K562 (cell line): ENCODE results near the gene CRLF3. TPM values are rescaled to one million over a fixed set of nuclear protein-coding genes. Genes with fewer than 3 reads are reported as not detected.
"Not testable (repeated sequence)": the region's sequence is repeated elsewhere in the genome, so short reads cannot be mapped to it uniquely, and the experiment has no call there.

Experiments
- ATAC-seq: fragments of 200-7000 bp; cut with Tn5 transposase; 3 replicates; pipeline ENCODE4 v1.9.1; 2020; ENCODE audit warnings: moderate library complexity
- BruUV-seq: library from RNA; stranded (reverse); fragments of 400-500 nt; replicated peaks from 2 replicates; lab custom pipeline; 2021; lab: Mats Ljungman, UMichigan
- CTCF ChIA-PET: fragments of 300-600 bp; formaldehyde crosslinking; extraction: SDS; loops from one replicate; lab custom pipeline; 2021; ENCODE audit warnings: low intra/inter-chr PET ratio; lab: Yijun Ruan, JAX
- POLR2A ChIA-PET: fragments of 300-600, 350-650 bp; sonication (Branson Sonifier 250); formaldehyde crosslinking; extraction: SDS; loops from one replicate; lab custom pipeline; 2021; ENCODE audit warnings: antibody characterized with exemption, inconsistent platforms; lab: Yijun Ruan, JAX
- DNase-seq, 4 experiments: peaks; one replicate each; pipeline versions ENCODE4 v3.0.0 to v3.0.0-alpha.2; 2011 to 2018; ENCODE audit warnings: low spot score in 3 of 4, mixed read lengths in 3 of 4; ENCODE audit errors: extremely low read depth in 1 of 4
- FAIRE-seq: peaks from 2 replicates; lab custom pipeline; 2011; peaks lifted over from hg19 to GRCh38; lab: Jason Lieb, UNC
- H2AFZ ChIP-seq: 2 replicates; pipeline ENCODE4 v1.6.0; 2011; ENCODE audit warnings: low read depth, low read length, control low read depth, inconsistent platforms
- H3K27ac ChIP-seq: fragments of 200-600 bp; 3 replicates; pipeline ENCODE4 v1.8.0; 2011; ENCODE audit warnings: low read depth, mild to moderate bottlenecking, control low read depth, inconsistent platforms, low read length, moderate library complexity, mixed read lengths; ENCODE audit errors: extremely low read depth
- H3K27me3 ChIP-seq, 2 experiments: fragments of 300-600 bp in 1 of 2; 2 replicates in 1 of 2; 3 replicates in 1 of 2; pipeline versions ENCODE4 v1.6.0 to v1.8.0; 2011; ENCODE audit warnings: inconsistent platforms in 2 of 2, low read length in 2 of 2, mild to moderate bottlenecking in 1 of 2, mixed read lengths in 1 of 2, moderate library complexity in 1 of 2; ENCODE audit not compliant: control insufficient read depth in 2 of 2, insufficient read depth in 2 of 2
- H3K36me3 ChIP-seq: fragments of 300-600 bp; 3 replicates; pipeline ENCODE4 v1.8.0; 2011; ENCODE audit warnings: mild to moderate bottlenecking, low read length, inconsistent platforms; ENCODE audit not compliant: control insufficient read depth, insufficient read depth
- H3K4me1 ChIP-seq, 2 experiments: fragments of 200-600 bp in 1 of 2; replicated peaks in 1 of 2; 2 replicates in 1 of 2; 3 replicates in 1 of 2; pipeline versions ENCODE4 v1.5.1 to v1.8.0; 2011; ENCODE audit warnings: inconsistent platforms in 2 of 2, low read length in 2 of 2, mild to moderate bottlenecking in 1 of 2, mixed read lengths in 1 of 2, moderate library complexity in 1 of 2; ENCODE audit not compliant: control insufficient read depth in 2 of 2, insufficient read depth in 2 of 2
- H3K4me2 ChIP-seq: 2 replicates; pipeline ENCODE4 v1.6.1; 2011; ENCODE audit warnings: low read length, control low read depth, inconsistent platforms, mixed read lengths; ENCODE audit not compliant: insufficient read depth
- H3K4me3 ChIP-seq: fragments of 200-600 bp; sonication (generic), shearing (Covaris generic); 2 replicates; pipeline ENCODE4 v1.5.1; 2016; ENCODE audit warnings: control low read depth, inconsistent platforms
- H3K79me2 ChIP-seq: fragments of 200-600 bp; 3 replicates; pipeline ENCODE4 v1.8.0; 2011; ENCODE audit warnings: low read length, inconsistent platforms; ENCODE audit not compliant: control insufficient read depth, insufficient read depth
- H3K9ac ChIP-seq, 2 experiments: 2 replicates each; pipeline versions ENCODE4 v1.6.0 to v1.6.1; 2011; ENCODE audit warnings: low read depth in 2 of 2, low read length in 2 of 2, control low read depth in 1 of 2, inconsistent platforms in 1 of 2, mild to moderate bottlenecking in 1 of 2, mixed read lengths in 1 of 2; ENCODE audit not compliant: insufficient read depth in 1 of 2
- H3K9me1 ChIP-seq: one replicate; pipeline ENCODE4 v1.6.0; 2011; ENCODE audit warnings: inconsistent platforms, mild to moderate bottlenecking, low read length, moderate library complexity; ENCODE audit not compliant: control insufficient read depth, insufficient read depth
- H3K9me3 ChIP-seq: replicated peaks from 2 replicates; pipeline ENCODE4 v1.5.1; 2011; ENCODE audit warnings: low read depth, low read length, inconsistent platforms; ENCODE audit not compliant: control insufficient read depth, insufficient read depth
- H4K20me1 ChIP-seq: replicated peaks from 2 replicates; pipeline ENCODE4 v1.6.1; 2011; ENCODE audit warnings: low read length, inconsistent platforms, mixed read lengths; ENCODE audit not compliant: control insufficient read depth, insufficient read depth
- ADNP ChIP-seq: fragments of 200-800 bp; sonication (Bioruptor generic); IDR thresholded peaks from 2 replicates; pipeline ENCODE4 v1.6.1; 2016; ENCODE audit warnings: missing genetic modification characterization, missing compliant biosample characterization
- ARNT ChIP-seq, 2 experiments: fragments of 450-650 bp; IDR thresholded peaks; 2 replicates each; pipeline ENCODE4 v1.6.1; 2016; ENCODE audit warnings: mild to moderate bottlenecking in 1 of 2
- BCOR ChIP-seq: fragments of 450-650 bp; IDR thresholded peaks from 2 replicates; pipeline ENCODE4 v1.6.1; 2016
- C11orf30 ChIP-seq: fragments of 450-650 bp; IDR thresholded peaks from 2 replicates; pipeline ENCODE4 v1.6.1; 2016; ENCODE audit warnings: low read depth, mild to moderate bottlenecking
- DPF2 ChIP-seq: fragments of 450-650 bp; IDR thresholded peaks from 2 replicates; pipeline ENCODE4 v1.6.1; 2016
- GABPA ChIP-seq: fragments of 200-800 bp; sonication (Bioruptor generic); conservative IDR thresholded peaks from 2 replicates; pipeline ENCODE4 v1.6.1; 2016; ENCODE audit warnings: low read depth, missing genetic modification characterization, missing compliant biosample characterization
- HDAC2 ChIP-seq: fragments of 450-650 bp; IDR thresholded peaks from 2 replicates; pipeline ENCODE4 v1.6.1; 2016; ENCODE audit warnings: mild to moderate bottlenecking
- KDM1A ChIP-seq, 2 experiments: fragments of 450-650 bp; IDR thresholded peaks; 2 replicates each; pipeline ENCODE4 v1.6.1; 2016; ENCODE audit warnings: mild to moderate bottlenecking in 2 of 2
- MAFG ChIP-seq: fragments of 450-650 bp; conservative IDR thresholded peaks from 2 replicates; pipeline ENCODE4 v1.6.1; 2016; ENCODE audit warnings: missing genetic modification characterization, missing compliant biosample characterization
- MIER1 ChIP-seq: fragments of 450-650 bp; IDR thresholded peaks from 2 replicates; pipeline ENCODE4 v1.6.1; 2016; ENCODE audit warnings: antibody characterized with exemption, mild to moderate bottlenecking, low read depth
- RBFOX2 ChIP-seq: fragments of 200-400 bp; formaldehyde crosslinking; IDR thresholded peaks from 2 replicates; pipeline ENCODE4 v1.6.1; 2017; ENCODE audit warnings: low read depth, mild to moderate bottlenecking, low read length, moderate library complexity
- RBM25 ChIP-seq: fragments of 200-400 bp; formaldehyde crosslinking; IDR thresholded peaks from 2 replicates; pipeline ENCODE4 v1.6.1; 2018; ENCODE audit warnings: low read length, low read depth, moderate library complexity; ENCODE audit not compliant: severe bottlenecking
- SMARCA4 ChIP-seq: fragments of 450-650 bp; IDR thresholded peaks from 2 replicates; pipeline ENCODE4 v1.6.1; 2016
- SMARCA5 ChIP-seq: fragments of 450-650 bp; IDR thresholded peaks from 2 replicates; pipeline ENCODE4 v1.6.1; 2016
- TEAD4 ChIP-seq, 2 experiments: sonication (generic) in 1 of 2; formaldehyde crosslinking in 1 of 2; IDR thresholded peaks; 2 replicates each; pipeline versions ENCODE4 v1.6.1 to v1.8.0; 2012 to 2022; ENCODE audit warnings: borderline replicate concordance in 1 of 2, inconsistent platforms in 1 of 2, low read length in 1 of 2, mild to moderate bottlenecking in 1 of 2, missing genetic modification reagents in 1 of 2
- TRIM28 ChIP-seq: fragments of 450-650 bp; IDR thresholded peaks from 2 replicates; pipeline ENCODE4 v1.6.1; 2017
- ZNF316 ChIP-seq: fragments of 450-650 bp; IDR thresholded peaks from 2 replicates; pipeline ENCODE4 v1.6.1; 2016
- WGBS: fragments of 100-300 bp; shearing (Covaris generic); methylation state at CpG from one replicate; pipeline ENCODE4 v1.1.6; 2016; ENCODE audit warnings: low coverage, mixed read lengths; ENCODE audit not compliant: insufficient coverage; ENCODE audit errors: missing lambda C conversion rate; 5-methylcytosine and 5-hydroxymethylcytosine counted together
- in situ Hi-C: fragments of 300-500 bp; cut with MboI; formaldehyde crosslinking; loops from 4 replicates; pipeline ENCODE4 v1.15.0; 2018; ENCODE audit warnings: inconsistent platforms, mixed read lengths
- intact Hi-C: fragments of 100-400 bp; cut with micrococcal nuclease; formaldehyde crosslinking; loops from 2 replicates; pipeline ENCODE4 v1.14.2; 2022
- polyA plus RNA-seq, 8 experiments: library from polyadenylated mRNA; depleted of rRNA in 4 of 8; stranded (reverse) in 5 of 8; unstranded in 3 of 8; fragments of >200 nt; fragmentation: Nextera tagmentation in 2 of 8; fragmentation: Illumina TruSeq in 1 of 8; extraction: Ambion mirVana in 2 of 8; extraction: Trizol in 1 of 8; gene quantifications; 2 replicates each; pipeline versions ENCODE4 v1.2.1 to v1.2.3, GENCODE V29; 2011 to 2014; ENCODE audit warnings: inconsistent platforms in 1 of 8, missing spikeins in 1 of 8
- total RNA-seq, 7 experiments: library from RNA; depleted of rRNA in 6 of 7; stranded (reverse); fragments of >200 nt in 6 of 7; fragmentation: Illumina TruSeq in 2 of 7; extraction: Trizol in 2 of 7; gene quantifications; 2 replicates each; pipeline versions ENCODE4 v1.2.1 to v1.2.3, GENCODE V29; 2011 to 2021; ENCODE audit warnings: low replicate concordance in 1 of 7
- TF ChIP-seq, protein P1 (sequence below), 2 experiments: fragments of 450-650 bp; IDR thresholded peaks; 2 replicates each; pipeline ENCODE4 v1.6.1; 2016
- TF ChIP-seq, protein P2 (sequence below): fragments of 450-650 bp; formaldehyde crosslinking; IDR thresholded peaks from 2 replicates; pipeline ENCODE4 v1.4.0; 2020; ENCODE audit warnings: mild to moderate bottlenecking, mixed read lengths

Gene CRLF3
- total and polyA plus RNA-seq, 9 of the 15 experiments (the other 6 are each of a cell fraction or from before 2014, with no cell fraction given), result 13.2 to 55.9 (median 29.8) TPM

DNA sequence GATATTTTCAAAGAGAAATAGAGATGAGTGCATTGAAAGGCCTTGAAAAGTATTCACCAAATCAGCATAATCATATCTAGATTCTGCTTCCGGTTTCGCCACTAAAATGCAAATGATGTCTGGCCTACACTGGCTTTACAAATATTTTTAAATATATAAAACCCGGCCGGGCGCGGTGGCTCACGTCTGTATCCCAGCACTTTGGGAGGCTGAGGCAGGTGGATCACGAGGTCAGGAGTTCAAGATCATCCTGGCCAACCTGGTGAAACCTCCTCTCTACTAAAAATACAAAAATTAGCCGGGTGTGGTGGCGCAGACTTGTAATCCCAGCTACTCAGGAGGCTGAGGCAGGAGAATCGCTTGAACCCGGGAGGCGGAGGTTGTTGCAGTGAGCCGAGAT, 1.6 kb downstream of the CRLF3 start:
- BruUV-seq; H4K20me1 ChIP-seq; H3K9me3 ChIP-seq; in situ Hi-C loops; FAIRE-seq; H2AFZ ChIP-seq; CTCF ChIA-PET; H3K9me1 ChIP-seq; H3K27me3 ChIP-seq; ATAC-seq; TF ChIP-seq TEAD4 (CRISPR knock-in tag; IDR thresholded peaks at IDR 0.05; ENCODE audit: borderline replicate concordance): not testable (repeated sequence)
- H3K4me2 ChIP-seq, result peak overlapping the region; percentile 84
- peak overlapping the region; percentile 87 for H3K27ac ChIP-seq
- peak in 1 of 4 experiments; percentile 17 for DNase-seq
- peaks cover 69% of the 10 kb centered on the region for H3K79me2 ChIP-seq
- TF ChIP-seq SMARCA5 (peak; percentile 54; the same call in 1 of the 2 replicates), TEAD4 (IDR thresholded peaks at IDR 0.05; ENCODE audit: low read length) (0 out of 2 replicates have a peak, but pooled peaks have one; percentile 6), ARNT (IDR thresholded peaks at IDR 0.05) (0 out of 4 replicates have a peak, but pooled peaks of 1 of the 2 experiments have one; percentile 28), MIER1 (0 out of 2 replicates have a peak, but pooled peaks have one; percentile 20), KDM1A (IDR thresholded peaks at IDR 0.05) (peak in 1 of 2 experiments; percentile 45; a peak in 2 of 4 replicates), RBFOX2 (peak; percentile 33; the same call in 1 of the 2 replicates), ADNP (tag) (peak; percentile 49; the same call in 1 of the 2 replicates), HDAC2 (0 out of 2 replicates have a peak, but pooled peaks have one; percentile 43), TRIM28 (peak; percentile 64; the same call in 1 of the 2 replicates), GABPA (tag) (peak; percentile 39; the same call in 1 of the 2 replicates), BCOR (peak; percentile 85), SMARCA4 (0 out of 2 replicates have a peak, but pooled peaks have one; percentile 21), RBM25 (peak; percentile 35), ZNF316 (peak; percentile 66), DPF2 (peak; percentile 33; the same call in 1 of the 2 replicates), C11orf30 (peak; percentile 63; the same call in 1 of the 2 replicates), MAFG (tag) (0 out of 2 replicates have a peak, but pooled peaks have one; percentile 17)
- TF ChIP-seq, protein P1, sequence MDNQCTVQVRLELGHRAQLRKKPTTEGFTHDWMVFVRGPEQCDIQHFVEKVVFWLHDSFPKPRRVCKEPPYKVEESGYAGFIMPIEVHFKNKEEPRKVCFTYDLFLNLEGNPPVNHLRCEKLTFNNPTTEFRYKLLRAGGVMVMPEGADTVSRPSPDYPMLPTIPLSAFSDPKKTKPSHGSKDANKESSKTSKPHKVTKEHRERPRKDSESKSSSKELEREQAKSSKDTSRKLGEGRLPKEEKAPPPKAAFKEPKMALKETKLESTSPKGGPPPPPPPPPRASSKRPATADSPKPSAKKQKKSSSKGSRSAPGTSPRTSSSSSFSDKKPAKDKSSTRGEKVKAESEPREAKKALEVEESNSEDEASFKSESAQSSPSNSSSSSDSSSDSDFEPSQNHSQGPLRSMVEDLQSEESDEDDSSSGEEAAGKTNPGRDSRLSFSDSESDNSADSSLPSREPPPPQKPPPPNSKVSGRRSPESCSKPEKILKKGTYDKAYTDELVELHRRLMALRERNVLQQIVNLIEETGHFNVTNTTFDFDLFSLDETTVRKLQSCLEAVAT (IDR thresholded peaks at IDR 0.05), result 0 out of 4 replicates have a peak, but pooled peaks of 1 of the 2 experiments have one; percentile 42
- TF ChIP-seq, protein P2, sequence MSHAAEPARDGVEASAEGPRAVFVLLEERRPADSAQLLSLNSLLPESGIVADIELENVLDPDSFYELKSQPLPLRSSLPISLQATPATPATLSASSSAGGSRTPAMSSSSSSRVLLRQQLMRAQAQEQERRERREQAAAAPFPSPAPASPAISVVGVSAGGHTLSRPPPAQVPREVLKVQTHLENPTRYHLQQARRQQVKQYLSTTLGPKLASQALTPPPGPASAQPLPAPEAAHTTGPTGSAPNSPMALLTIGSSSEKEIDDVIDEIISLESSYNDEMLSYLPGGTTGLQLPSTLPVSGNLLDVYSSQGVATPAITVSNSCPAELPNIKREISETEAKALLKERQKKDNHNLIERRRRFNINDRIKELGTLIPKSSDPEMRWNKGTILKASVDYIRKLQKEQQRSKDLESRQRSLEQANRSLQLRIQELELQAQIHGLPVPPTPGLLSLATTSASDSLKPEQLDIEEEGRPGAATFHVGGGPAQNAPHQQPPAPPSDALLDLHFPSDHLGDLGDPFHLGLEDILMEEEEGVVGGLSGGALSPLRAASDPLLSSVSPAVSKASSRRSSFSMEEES (CRISPR knock-in tag), result 0 out of 2 replicates have a peak, but pooled peaks have one; percentile 36
- WGBS, result 5% methylated on average over 14 of the region's 14 CpGs
- H3K9ac ChIP-seq, result peak overlapping the region; percentile 82 to 85
- peak overlapping the region; percentile 99 for H3K4me3 ChIP-seq
- POLR2A ChIA-PET, result interaction anchor here (1.5 kb wide), 1 partner anchor 9 kb away, joined by 5 read pairs; no protein-coding TSS in a partner anchor
- H3K36me3 ChIP-seq, result peaks cover 26% of the 10 kb centered on the region; the same call in 2 of the 3 replicates
- H3K4me1 ChIP-seq, result peaks cover 23 to 28% of the 10 kb centered on the region in 2 experiments
- intact Hi-C loops, result loop anchor here (10.0 kb wide), 2 partner anchors 88 to 522 kb away; no protein-coding TSS in a partner anchor
